Chondrocyte (in vitro differentiated cells): ENCODE data around the gene PPP2R5C. TPM values are rescaled to one million over a fixed set of nuclear protein-coding genes. Genes with fewer than 3 reads are reported as not detected.

ENCODE experiments used
- DNase-seq: peaks from one replicate; pipeline ENCODE4 v3.0.0; 2021; ENCODE audit warnings: mixed read lengths, low spot score
- H3K27ac Mint-ChIP-seq: one replicate; pipeline ENCODE4 v1.8.0; 2021; ENCODE audit warnings: mild to moderate bottlenecking, moderate library complexity, mixed read lengths; ENCODE audit not compliant: unreplicated experiment
- H3K27me3 Mint-ChIP-seq: 2 replicates; pipeline ENCODE4 v1.8.0; 2021; ENCODE audit warnings: low read depth, mixed read lengths
- H3K36me3 Mint-ChIP-seq: 2 replicates; pipeline ENCODE4 v1.8.0; 2021; ENCODE audit warnings: low read depth, mixed read lengths
- H3K4me1 Mint-ChIP-seq: 2 replicates; pipeline ENCODE4 v1.8.0; 2021; ENCODE audit warnings: low read depth, mild to moderate bottlenecking, mixed read lengths
- H3K4me3 Mint-ChIP-seq: one replicate; pipeline ENCODE4 v1.8.0; 2021; ENCODE audit warnings: mild to moderate bottlenecking, moderate library complexity, mixed read lengths; ENCODE audit not compliant: unreplicated experiment
- H3K9me3 Mint-ChIP-seq: 2 replicates; pipeline ENCODE4 v1.8.0; 2021; ENCODE audit warnings: low read depth, mixed read lengths
- CTCF ChIP-seq: fragments of 200-600 bp; sonication (generic); IDR thresholded peaks from 2 replicates; pipeline ENCODE4 v1.5.0; 2021; ENCODE audit warnings: antibody characterized with exemption, mild to moderate bottlenecking, moderate library complexity
- total RNA-seq: library from RNA; stranded (reverse); gene quantifications from 3 replicates; pipeline ENCODE4 v1.2.1, GENCODE V29; 2021

The PPP2R5C gene
- total RNA-seq, 1 donor from 2014 or later, result 95.0 TPM

- peaks cover 3% of the 10 kb centered on the region for H3K36me3 Mint-ChIP-seq
- DNase-seq, result no peak
- H3K4me3 Mint-ChIP-seq, result no peak overlapping the region
- TF ChIP-seq CTCF, result no peak
- H3K9me3 Mint-ChIP-seq, result no peaks in the 10 kb centered on the region
- H3K27me3 Mint-ChIP-seq, result no peaks in the 10 kb centered on the region
- no peak overlapping the region for H3K27ac Mint-ChIP-seq
- peaks cover 18% of the 10 kb centered on the region for H3K4me1 Mint-ChIP-seq
Observed at GRCh38 chr14:101845496-101845895, 84.0 kb downstream of the PPP2R5C start.

GRCh38 chr14:101845896-101846295 is 84.4 kb downstream of the PPP2R5C start:
- no peak overlapping the region for H3K27ac Mint-ChIP-seq
- H3K36me3 Mint-ChIP-seq, result peaks cover 3% of the 10 kb centered on the region
- no peaks in the 10 kb centered on the region for H3K9me3 Mint-ChIP-seq
- no peaks in the 10 kb centered on the region for H3K27me3 Mint-ChIP-seq
- TF ChIP-seq CTCF, result no peak
- H3K4me3 Mint-ChIP-seq, result no peak overlapping the region
- DNase-seq, result no peak
- H3K4me1 Mint-ChIP-seq, result peaks cover 18% of the 10 kb centered on the region

- no peaks in the 10 kb centered on the region for H3K9me3 Mint-ChIP-seq
- H3K36me3 Mint-ChIP-seq, result no peaks in the 10 kb centered on the region
- H3K27me3 Mint-ChIP-seq, result no peaks in the 10 kb centered on the region
- peaks cover 10% of the 10 kb centered on the region for H3K4me1 Mint-ChIP-seq
- TF ChIP-seq CTCF, result no peak
- H3K27ac Mint-ChIP-seq, result no peak overlapping the region
- DNase-seq, result no peak
- no peak overlapping the region for H3K4me3 Mint-ChIP-seq
Observed at GRCh38 chr14:101849125-101849524, 87.6 kb downstream of the PPP2R5C start.

GRCh38 chr14:101849640-101850039 is 88.1 kb downstream of the PPP2R5C start:
- H3K27me3 Mint-ChIP-seq, result no peaks in the 10 kb centered on the region
- TF ChIP-seq CTCF, result no peak
- DNase-seq, result no peak
- peaks cover 13% of the 10 kb centered on the region for H3K4me1 Mint-ChIP-seq
- no peaks in the 10 kb centered on the region for H3K9me3 Mint-ChIP-seq
- H3K4me3 Mint-ChIP-seq, result no peak overlapping the region
- no peak overlapping the region for H3K27ac Mint-ChIP-seq
- H3K36me3 Mint-ChIP-seq, result no peaks in the 10 kb centered on the region

- no peaks in the 10 kb centered on the region for H3K27me3 Mint-ChIP-seq
- H3K36me3 Mint-ChIP-seq, result no peaks in the 10 kb centered on the region
- peaks cover 13% of the 10 kb centered on the region for H3K4me1 Mint-ChIP-seq
- no peak overlapping the region for H3K4me3 Mint-ChIP-seq
- H3K9me3 Mint-ChIP-seq, result no peaks in the 10 kb centered on the region
- DNase-seq, result no peak
- no peak overlapping the region for H3K27ac Mint-ChIP-seq
- no peak for TF ChIP-seq CTCF
Observed at GRCh38 chr14:101851183-101851582, 89.7 kb downstream of the PPP2R5C start.
